Measurements from ENCODE around the gene CLSTN2.

Gene CLSTN2

GRCh38 chr3:140571836-140572235, 636.9 kb downstream of the CLSTN2 start:
- no peak for DNase-seq

GRCh38 chr3:140572334-140572733, 637.3 kb downstream of the CLSTN2 start:
- no peak for DNase-seq

- DNase-seq, result no peak
Observed at GRCh38 chr3:140573011-140573410, 638.0 kb downstream of the CLSTN2 start.

GRCh38 chr3:140574375-140574774, 639.4 kb downstream of the CLSTN2 start:
- no peak for DNase-seq

- DNase-seq, result no peak
Observed at GRCh38 chr3:140576449-140576848, 641.5 kb downstream of the CLSTN2 start.

- no peak for DNase-seq
Observed at GRCh38 chr3:140577911-140578310, 642.9 kb downstream of the CLSTN2 start.

- no peak for DNase-seq
Observed at GRCh38 chr3:140579260-140579659, 644.3 kb downstream of the CLSTN2 start.

GRCh38 chr3:140580746-140581145, 645.8 kb downstream of the CLSTN2 start:
- DNase-seq, result no peak

GRCh38 chr3:140584549-140584948, 649.6 kb downstream of the CLSTN2 start:
- DNase-seq, result no peak

GRCh38 chr3:140585828-140586227, 650.8 kb downstream of the CLSTN2 start:
- DNase-seq, result no peak

- no peak for DNase-seq
Observed at GRCh38 chr3:140586311-140586710, 651.3 kb downstream of the CLSTN2 start.

- no peak for DNase-seq
Observed at GRCh38 chr3:140588558-140588957, 653.6 kb downstream of the CLSTN2 start.

GRCh38 chr3:140593766-140594165, 658.8 kb downstream of the CLSTN2 start:
- no peak for DNase-seq

- DNase-seq, result no peak
Observed at GRCh38 chr3:140595295-140595694, 660.3 kb downstream of the CLSTN2 start.

- DNase-seq, result no peak
Observed at GRCh38 chr3:140597364-140597763, 662.4 kb downstream of the CLSTN2 start.

- DNase-seq, result no peak
Observed at GRCh38 chr3:140597792-140598191, 662.8 kb downstream of the CLSTN2 start.

- no peak for DNase-seq
Observed at GRCh38 chr3:140599009-140599408, 664.0 kb downstream of the CLSTN2 start.

- DNase-seq, result no peak
Observed at GRCh38 chr3:140599496-140599895, 664.5 kb downstream of the CLSTN2 start.

GRCh38 chr3:140601881-140602280, 666.9 kb downstream of the CLSTN2 start:
- DNase-seq, result no peak

- DNase-seq, result no peak
Observed at GRCh38 chr3:140602781-140603180, 667.8 kb downstream of the CLSTN2 start.

- DNase-seq, result no peak
Observed at GRCh38 chr3:140603766-140604165, 668.8 kb downstream of the CLSTN2 start.

- DNase-seq, result no peak
Observed at GRCh38 chr3:140610544-140610943, 675.6 kb downstream of the CLSTN2 start.

GRCh38 chr3:140614001-140614400, 679.0 kb downstream of the CLSTN2 start:
- no peak for DNase-seq

GRCh38 chr3:140617135-140617534, 682.1 kb downstream of the CLSTN2 start:
- no peak for DNase-seq

- DNase-seq, result no peak
Observed at GRCh38 chr3:140626856-140627255, 691.9 kb downstream of the CLSTN2 start.
